AML-193 (cell line): ENCODE measurements around the gene MBOAT2.

Experiments used
- DNase-seq, 2 experiments: peaks; one replicate each; lab custom pipeline; 2025; lab: John Stamatoyannopoulos, UW

MBOAT2 gene

GRCh38 chr2:8821276-8822217 lies 181.9 kb downstream of the MBOAT2 start:
- peak; percentile 75 for DNase-seq

GRCh38 chr2:8819948-8820347 lies 183.5 kb downstream of the MBOAT2 start:
- DNase-seq: no peak

GRCh38 chr2:8819194-8819593 lies 184.3 kb downstream of the MBOAT2 start:
- no peak for DNase-seq

- DNase-seq: no peak
Observed at GRCh38 chr2:8817221-8817620, 186.3 kb downstream of the MBOAT2 start.

- no peak for DNase-seq
Observed at GRCh38 chr2:8806885-8807704, 196.4 kb downstream of the MBOAT2 start.

DNA sequence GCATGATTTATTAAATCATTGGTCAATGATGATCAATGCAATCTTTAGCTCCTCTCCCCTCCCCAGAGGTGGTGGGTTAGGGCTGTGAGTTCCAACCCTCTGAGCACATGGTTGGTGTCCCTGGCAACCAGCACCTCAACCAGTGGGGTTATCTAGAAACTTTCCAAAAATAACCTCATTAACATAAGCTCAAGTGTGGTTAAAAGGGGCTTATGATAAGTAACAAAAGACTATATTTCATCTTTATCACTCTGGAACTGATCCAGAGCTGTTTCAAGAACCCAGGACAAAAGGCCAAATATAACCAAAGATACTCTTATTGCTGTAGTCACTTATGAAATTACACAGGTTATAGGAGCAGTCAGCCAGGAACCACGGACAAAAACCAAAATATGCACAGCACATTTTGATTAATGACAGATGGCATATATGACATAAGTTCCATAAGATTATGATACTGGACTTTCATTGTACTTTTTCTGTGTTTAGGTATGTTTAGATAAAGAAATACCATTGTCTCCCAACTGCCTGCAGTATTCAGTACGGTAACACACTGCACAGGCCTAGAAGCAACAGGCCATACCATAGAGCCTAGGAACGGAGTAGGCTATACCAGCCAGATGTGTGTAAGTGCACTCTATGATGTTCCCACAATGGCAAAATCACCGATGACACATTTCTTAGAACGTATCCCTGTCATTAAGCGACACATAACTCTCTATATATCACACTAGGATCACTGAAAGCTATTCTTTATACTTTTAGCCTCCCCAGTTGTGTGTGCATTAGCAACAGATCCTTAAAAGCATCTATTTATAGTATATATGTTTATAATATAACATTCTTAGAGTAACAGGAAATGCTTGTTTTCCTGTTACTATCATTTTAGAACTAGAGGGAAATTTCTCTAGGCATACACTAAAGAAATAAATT lies 197.9 kb downstream of the MBOAT2 start:
- DNase-seq: no peak

- no peak for DNase-seq
Observed at GRCh38 chr2:8803658-8804379, 199.7 kb downstream of the MBOAT2 start.

GRCh38 chr2:8802741-8803140 lies 200.7 kb downstream of the MBOAT2 start:
- DNase-seq: no peak
